GM21723 (cell line): Measurements from ENCODE around the gene MYCBP2.
A peak's percentile ranks its signal among the peaks of the same experiment; 100 is the strongest.
"Not testable (repeated sequence)": the region's sequence is repeated elsewhere in the genome, so short reads cannot be mapped to it uniquely, and the experiment has no call there.

Source experiments
- ATAC-seq: cut with Tn5 transposase; IDR thresholded peaks from one replicate; pipeline ENCODE4 v1.9.1; 2021; ENCODE audit warnings: mild to moderate bottlenecking, moderate library complexity; ENCODE audit not compliant: unreplicated experiment

Gene MYCBP2

DNA sequence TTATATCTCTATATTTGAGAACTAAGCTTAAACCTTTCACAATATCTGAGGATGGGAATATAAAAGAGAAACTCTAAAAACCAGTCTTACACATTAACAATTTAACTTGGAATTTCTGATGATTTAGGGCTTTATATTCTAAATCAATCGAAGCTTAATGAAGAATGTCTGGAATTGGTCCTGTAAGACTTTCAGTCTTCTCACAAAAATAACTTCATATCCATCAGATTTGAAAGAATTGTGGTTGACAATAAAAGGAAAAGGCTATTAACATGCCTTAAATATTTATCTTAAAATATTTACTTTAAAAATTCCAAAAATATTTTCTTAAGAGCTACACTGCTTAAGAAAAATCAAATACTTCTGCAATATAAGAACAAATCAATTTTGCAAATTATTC lies 27.3 kb downstream of the MYCBP2 start:
- ATAC-seq, result no peak

DNA sequence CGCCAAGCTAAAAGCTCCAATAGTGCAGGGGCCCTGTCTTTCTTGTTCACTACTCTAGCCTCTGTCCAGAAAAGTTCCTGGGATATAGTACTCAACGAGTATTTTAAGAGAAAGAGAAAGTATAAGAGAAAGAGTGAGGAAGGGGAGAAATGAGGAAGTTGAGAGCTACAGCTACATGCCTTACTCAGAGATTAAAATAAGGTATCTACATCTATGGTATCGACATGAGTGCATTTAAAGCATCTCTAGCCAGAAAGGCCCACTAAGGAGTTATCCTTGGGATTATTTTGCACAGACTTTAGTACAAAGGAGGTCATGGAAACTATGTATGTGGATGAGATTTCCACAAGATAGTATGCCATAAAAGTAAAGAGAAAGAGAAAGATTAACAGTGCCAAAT lies 28.5 kb downstream of the MYCBP2 start:
- ATAC-seq, result peak; percentile 73

DNA sequence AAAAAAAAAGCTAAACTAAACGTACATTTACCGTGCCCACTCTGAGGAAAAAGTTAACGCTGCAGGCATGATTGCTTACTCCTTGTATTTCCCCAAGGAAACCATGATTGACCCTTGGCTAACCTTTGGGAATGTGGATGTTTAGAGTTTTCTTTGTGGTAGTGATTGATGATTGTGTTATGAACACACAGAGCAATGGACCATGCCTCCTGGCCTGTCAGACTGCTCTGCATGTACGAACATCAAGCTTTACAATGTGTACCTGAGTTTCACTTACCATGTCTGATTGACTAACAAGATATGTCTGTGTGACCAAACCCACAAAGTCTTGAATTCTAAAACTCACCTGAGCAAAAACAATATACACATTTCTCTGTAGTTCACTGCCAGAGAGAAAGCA lies 35.1 kb downstream of the MYCBP2 start:
- no peak for ATAC-seq

DNA sequence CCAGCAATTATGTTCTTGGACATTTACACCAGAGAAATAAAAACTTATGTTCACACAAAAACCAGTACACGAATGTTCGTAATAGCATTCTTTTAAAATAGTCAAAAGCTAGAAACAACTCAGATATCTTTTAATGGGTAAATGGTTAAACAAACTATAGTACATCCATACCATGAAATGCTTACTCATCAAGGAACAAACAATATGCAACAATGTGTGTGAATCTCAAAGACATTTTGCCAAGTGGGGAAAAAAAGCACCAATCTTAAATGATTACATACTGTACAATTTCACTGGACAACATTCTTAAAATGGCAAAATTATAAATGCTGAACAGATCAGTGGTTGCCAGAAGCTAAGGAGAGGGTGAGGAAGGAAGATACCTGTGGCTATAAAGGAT lies 36.6 kb downstream of the MYCBP2 start:
- ATAC-seq, result no peak

DNA sequence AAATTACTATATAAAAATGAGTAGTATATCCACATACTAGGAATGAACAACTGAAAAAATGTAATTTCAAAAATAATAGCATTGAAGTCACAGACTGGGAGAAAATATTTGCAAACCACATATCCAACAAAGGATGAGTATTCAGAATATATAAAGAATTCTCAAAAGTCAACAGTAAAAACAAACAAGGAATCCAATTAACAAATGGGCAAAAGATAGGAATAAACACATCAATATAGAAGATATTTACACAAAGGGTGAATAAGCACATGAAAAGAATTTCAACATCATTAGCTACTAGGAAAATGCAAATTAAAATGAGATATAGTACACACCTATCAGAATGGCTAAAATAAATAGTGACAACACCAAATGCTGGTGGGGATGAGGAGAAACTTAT lies 37.0 kb downstream of the MYCBP2 start:
- no peak for ATAC-seq

DNA sequence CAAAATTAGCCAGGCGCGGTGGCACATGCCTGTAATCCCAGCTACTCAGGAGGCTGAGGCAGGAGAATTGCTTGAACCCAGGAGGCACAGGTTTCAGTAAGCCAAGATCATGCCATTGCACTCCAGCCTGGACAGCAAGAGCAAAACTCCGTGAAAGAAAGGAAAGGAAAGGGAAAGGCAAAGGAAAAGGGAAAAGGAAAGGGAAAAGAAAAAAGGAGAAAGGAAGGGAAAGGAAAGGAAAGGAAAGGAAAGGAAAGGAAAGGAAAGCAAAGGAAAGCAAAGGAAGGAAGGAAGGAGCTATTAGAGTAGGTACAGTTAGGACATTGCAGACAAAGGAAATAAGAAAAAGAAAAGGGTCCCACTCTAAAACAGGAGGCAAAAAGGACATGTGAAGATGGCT lies 41.3 kb downstream of the MYCBP2 start:
- ATAC-seq, result not testable (repeated sequence)

DNA sequence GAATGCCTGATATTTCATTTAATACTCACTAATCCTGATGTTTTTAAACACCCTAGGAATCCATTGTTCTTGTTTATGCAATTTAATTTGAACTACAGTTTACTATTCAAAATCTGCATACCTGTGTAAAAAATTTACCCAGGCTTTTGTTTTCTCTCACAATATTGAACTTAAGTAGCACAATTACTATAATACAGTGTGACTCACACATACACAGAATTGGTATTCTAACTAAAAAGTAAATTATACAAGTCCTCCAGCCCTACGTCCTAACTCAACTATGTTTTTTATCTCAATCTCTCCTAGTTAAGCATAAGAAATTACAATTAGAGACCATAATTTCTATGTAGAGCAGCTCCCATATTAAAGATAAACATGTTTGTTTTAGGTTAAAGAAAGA lies 41.8 kb downstream of the MYCBP2 start:
- ATAC-seq, result no peak

DNA sequence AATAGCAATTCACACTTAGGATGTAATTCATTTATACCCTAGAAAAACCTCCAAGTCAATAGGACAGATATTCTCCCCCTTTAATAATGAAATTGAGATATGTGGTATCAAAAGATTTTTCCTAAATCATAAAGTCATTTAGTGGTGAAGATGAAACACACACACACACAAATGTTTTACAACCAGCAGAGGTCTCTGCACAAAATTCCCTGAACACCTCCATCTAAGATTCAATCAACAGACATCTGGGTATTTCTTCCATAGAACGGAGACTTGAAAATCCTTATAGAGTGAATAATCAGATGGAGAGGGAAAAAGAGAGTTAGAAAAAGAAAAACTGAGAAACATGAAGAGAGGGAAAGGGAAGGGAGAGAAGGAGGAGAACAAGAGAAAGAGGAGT lies 52.8 kb downstream of the MYCBP2 start:
- ATAC-seq, result no peak

DNA sequence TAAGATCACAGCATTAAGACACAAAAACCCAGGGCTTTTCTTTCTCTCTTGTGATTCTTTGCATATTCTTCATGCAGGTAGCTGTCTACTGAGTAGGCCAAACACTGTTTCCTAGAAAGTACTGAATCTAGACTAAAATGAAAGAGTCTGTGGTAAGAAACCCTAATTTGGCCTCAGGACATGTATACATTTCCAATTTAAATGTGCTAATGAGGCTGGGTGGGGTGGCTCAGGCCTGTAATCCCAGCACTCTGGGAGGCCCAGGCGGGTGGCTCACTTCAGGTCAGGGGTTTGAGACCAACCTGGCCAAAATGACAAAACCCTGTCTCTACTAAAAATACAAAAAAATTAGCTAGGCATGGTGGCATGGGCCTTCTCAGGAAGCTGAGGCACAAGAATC lies 57.8 kb downstream of the MYCBP2 start:
- no peak for ATAC-seq

DNA sequence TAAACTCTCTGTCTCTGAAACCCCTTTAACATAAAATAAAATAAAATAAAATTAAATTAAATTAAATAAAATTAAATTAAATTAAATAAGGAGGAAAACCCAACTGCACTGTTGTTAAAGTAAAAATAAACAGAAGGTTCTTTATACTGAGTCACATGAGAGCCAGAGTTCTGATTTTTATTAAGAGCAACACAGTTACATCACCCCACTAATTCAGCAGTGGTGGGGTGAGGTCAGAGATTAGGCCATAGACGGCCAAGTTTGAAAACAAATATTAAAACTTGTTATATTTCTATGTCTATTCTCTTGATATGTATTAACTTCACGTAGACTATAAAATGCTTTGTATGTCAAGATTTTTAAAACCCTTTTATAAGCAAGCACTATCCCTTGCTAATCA lies 59.5 kb downstream of the MYCBP2 start:
- ATAC-seq, result no peak

DNA sequence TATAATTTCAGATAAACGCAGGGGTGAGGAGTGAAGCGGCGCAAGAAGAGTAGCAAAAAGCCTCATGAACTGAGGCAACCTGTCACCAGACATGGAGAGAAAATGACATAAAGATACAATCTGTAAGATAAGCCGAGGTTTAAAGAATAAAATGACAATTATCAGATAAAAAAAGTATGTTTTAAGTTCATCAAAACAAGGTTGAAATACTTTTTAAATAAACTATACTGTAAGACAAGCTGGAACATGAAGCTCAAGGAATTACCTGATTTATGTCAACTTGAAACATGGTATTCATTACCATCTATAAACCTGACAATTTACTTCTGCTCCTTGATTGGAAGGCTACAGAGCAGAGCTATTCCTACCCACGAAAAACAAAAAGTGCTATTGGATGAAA lies 61.6 kb downstream of the MYCBP2 start:
- no peak for ATAC-seq

DNA sequence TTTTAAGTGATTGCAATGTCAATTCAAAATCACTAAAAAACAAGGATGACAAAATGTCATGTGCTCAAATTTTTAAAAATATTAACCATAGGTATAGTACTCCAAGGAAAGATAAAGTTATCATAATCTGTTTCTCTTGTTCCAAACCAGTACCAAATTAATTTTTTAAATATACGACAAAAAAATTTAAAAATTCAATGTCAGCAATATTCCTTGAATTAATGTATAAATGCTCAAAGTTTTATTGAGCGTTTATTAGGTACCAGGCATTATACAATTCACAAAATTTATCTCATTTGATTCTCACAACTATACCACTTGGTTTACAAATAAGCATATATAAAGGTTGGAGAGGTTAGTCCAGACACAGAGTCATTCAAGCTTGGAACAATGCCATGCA lies 64.7 kb downstream of the MYCBP2 start:
- ATAC-seq, result no peak

DNA sequence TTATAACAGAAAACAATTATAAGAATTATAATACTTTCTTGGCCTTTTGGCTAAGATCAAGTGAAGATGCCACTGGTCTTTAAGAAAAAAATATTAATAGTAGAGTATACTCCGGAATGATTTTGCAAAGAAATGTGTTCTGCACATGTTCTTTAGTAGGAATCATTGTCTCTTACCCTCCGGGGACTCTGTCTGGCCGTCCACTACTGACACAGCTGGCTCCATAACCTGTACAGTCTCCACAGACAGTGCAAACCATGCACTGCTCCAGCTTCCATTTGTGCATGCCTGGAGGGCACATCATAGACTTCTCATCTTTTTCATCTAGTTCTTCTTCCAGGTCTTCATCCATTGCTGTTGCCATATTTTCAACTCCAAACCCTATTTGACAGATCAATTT lies 75.9 kb downstream of the MYCBP2 start:
- ATAC-seq, result no peak

DNA sequence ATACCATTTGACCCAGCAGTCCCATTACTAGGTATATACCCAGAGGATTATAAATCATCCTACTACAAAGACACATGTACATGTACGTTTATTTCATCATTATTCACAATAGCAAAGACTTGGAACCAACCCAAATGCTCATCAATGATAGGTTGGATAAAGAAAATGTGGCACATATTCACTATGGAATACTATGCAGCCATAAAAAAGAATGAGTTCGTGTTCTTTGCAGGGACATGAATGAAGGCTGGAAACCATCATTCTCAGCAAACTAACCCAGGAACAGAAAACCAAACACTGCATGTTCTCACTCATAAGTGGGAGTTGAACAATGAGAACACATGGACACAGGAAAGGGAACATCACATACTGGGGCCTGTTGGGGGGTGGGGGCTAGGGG lies 81.7 kb downstream of the MYCBP2 start:
- ATAC-seq, result not testable (repeated sequence)

DNA sequence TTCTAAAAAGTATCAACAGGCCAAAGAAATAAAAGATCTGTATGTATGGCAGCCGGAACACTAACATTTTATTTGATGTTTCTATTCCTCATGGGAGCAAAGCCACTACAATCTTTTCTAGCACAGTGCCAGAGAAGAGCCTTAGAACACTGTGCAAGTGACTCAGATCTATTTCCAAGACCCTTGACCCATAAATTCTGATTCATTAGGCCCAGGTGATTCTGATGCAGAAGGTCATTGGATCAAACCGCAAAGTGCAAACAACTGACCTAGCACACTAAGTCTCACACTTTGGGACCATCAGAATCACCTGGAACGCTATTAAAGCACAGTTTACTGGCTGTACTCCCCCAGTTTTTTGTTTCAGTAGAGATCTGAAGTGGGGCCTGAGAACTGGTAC lies 87.6 kb downstream of the MYCBP2 start:
- ATAC-seq, result no peak

DNA sequence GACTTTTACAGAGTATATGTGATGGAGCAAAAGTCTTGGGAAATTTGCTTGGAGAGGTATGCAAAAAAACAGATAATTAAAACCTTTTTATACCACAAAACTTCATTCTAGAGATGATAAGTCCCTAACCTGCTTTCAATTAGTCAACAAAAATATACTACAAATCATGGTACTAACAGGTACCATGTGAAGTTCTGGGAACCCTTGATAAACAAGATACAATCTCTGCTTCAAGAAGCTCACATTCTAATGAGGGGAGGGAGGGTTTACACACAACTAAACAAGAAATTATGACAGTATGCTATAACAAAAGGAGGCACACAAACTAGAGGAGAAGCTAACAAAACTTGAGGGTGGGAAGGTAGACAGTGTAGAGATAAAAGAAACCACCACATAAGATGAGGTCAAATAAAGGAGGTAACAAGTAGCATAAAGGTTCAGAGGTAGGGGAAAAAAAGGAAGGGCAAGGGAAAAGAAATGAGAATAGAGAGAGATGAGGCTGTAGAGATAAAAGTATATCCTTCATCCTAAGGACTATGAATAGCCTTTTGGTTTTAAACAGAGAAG lies 91.4 kb downstream of the MYCBP2 start:
- no peak for ATAC-seq

DNA sequence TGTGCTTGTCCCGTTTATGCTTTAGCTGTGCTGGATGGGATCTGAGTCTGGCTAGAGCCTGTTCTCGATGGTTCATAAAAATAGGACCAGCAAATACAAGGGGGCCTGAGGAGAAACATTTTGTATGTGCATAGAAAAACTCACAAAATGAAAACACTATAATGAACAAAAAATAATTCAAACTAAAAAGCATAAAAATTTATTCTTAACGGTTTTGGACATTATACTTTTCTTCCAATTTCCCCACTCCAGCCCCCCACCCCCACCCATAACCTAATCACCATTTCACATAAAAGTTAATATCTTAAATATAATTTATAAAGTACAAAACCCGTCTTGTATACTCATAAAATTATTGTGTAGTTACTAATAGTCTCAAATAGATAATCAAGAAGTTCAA lies 93.7 kb downstream of the MYCBP2 start:
- ATAC-seq, result no peak

DNA sequence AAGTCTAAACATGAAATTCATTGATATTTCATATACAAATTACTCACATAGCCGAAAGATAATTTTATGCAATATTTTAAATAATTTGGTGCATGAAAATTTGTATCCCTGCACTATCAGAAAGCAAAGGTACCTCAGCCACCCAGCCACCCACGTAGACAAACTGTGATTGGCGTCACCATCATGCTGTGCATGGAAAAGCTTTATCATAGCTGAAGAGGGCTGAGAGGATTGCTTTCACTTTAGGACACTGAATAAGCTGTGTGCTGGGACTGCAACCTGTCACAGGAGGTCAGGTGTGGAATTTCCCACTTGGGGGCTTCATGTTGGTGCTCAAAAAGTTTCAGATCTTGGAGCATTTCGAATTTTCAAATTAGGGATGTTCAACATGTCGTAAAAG lies 96.3 kb downstream of the MYCBP2 start:
- no peak for ATAC-seq

DNA sequence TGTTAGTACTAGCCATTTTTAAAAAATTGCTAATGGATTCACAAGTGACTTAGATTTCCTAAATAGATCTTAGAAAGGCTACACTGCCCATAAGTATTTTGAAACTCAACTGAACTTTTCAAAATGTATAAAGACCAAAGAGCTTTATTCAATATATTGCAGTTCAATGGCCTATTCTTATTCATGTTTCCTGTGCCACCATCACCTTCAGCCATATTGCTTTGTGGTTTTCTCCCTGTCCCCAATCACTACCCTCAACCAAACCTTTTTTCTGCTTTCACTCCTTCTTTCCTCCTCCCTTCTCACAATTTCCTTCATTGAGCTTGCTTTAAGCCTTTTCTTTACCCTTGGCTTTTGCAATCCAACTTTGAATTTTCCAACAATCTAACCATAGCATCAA lies 100.9 kb downstream of the MYCBP2 start:
- no peak for ATAC-seq

DNA sequence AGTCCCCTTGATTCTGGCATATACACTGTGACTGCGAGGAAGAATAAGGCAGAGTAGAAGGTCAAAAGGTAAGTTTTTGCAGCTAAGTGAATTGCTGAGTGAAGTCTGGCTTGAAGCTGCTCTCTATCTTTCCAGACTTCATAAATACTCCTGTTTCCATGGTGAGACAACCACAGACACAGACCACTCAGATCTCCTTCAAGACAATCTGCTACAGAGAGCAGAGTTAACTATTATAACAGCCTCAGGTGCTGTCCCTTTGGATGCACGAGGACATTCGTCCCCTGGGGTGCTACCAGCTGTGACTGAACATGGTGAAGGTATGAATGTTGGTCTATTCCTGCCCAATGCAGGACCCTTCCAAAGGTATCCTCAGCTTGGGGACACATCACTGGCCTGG lies 104.0 kb downstream of the MYCBP2 start:
- no peak for ATAC-seq

DNA sequence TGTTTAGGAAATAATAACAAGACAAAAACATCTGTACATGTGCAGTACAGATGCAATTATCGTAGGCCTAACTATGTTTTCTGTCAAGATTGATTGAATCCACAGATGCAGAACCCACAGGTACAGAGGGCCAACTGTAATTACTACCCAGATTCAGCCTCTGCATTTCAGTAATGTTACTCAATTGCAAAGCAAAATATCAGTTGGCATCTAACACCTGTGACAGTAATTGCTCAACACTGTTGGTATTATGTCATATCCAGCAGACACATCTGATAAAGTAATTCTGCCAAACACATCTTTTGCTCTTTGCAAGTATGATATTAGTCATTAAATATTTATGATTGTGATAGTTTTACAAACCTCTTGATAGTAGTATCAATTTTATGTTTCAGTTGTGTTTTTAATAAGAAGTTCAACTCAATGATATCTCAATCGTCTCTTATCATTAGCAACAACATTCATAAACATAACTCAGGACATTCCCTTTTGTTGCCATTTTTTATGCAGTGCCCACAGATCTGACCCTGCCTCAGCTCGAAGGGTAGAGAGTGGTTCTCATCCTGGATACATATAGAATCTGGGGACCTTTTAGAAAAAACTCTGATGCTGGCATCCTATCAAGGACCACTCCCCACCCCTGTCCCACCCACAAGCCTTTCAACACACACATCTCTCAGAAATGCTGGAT lies 104.7 kb downstream of the MYCBP2 start:
- no peak for ATAC-seq

DNA sequence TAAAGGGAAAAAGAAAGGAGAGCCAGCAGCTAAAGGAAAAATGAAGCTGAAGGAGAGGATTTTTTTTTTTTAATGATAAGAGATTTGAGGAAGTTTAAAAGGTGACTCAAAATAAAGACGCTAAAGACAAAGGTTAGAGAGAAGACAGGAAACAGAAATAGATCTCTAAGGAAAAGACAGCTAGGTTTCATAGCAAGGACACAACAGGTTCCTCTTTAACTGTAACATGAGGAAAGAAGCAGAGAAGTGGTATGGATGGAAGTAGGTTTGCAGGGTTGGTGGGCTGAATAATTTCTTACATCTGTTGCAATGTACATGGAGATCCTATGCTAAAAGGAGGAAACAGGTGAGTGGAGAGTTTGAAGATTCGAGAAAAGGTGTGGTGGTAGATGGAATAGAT lies 107.5 kb downstream of the MYCBP2 start:
- ATAC-seq, result no peak

DNA sequence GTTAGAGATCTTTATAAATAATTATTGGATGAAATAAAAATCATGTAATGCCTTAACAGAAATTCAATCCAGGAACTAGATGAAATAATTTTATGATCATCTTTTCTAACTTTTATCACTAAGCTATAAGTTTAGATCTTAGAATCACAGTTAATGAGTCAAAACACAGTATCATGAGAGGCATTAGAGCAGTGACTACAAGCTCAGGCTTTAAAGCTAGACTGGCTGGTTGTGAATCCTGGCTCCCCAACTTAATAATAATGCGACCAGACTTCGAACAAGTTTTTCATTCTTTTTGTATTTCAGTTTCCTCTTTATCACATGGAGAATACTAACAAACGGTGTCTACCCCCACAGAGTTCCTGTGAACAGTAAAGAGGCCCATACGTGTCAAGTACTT lies 108.6 kb downstream of the MYCBP2 start:
- no peak for ATAC-seq
